Measurements from ENCODE around the gene TAAR9. TPM values are rescaled to one million over a fixed set of nuclear protein-coding genes. Genes with fewer than 3 reads are reported as not detected.

TAAR9 gene
- total RNA-seq, 2 experiments from 2014 or later, result not detected

DNA sequence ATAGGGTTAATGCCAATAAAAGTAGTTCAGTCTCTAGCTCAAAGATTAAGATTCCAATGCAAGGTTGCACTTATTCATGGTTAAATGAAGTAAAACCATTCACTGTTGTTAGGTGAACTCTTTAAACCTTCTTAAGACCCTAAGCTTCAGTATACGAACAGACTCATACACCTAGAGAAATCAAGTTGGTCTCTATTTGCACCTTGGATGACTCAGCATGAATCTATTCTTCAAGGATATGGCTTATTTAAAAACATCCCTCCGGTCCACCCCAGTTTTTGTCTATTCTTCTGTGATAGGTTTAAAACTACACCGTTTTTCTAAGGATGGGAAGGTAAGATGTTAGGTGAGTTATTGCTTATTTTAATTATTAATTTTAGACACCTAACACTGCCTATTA, 932 bp upstream of the TAAR9 start:
- TF ChIP-seq, protein P1, sequence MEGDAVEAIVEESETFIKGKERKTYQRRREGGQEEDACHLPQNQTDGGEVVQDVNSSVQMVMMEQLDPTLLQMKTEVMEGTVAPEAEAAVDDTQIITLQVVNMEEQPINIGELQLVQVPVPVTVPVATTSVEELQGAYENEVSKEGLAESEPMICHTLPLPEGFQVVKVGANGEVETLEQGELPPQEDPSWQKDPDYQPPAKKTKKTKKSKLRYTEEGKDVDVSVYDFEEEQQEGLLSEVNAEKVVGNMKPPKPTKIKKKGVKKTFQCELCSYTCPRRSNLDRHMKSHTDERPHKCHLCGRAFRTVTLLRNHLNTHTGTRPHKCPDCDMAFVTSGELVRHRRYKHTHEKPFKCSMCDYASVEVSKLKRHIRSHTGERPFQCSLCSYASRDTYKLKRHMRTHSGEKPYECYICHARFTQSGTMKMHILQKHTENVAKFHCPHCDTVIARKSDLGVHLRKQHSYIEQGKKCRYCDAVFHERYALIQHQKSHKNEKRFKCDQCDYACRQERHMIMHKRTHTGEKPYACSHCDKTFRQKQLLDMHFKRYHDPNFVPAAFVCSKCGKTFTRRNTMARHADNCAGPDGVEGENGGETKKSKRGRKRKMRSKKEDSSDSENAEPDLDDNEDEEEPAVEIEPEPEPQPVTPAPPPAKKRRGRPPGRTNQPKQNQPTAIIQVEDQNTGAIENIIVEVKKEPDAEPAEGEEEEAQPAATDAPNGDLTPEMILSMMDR (conservative IDR thresholded peaks at IDR 0.05; ENCODE audit: low read length), result no peak
- no peak for TF ChIP-seq EZH2phosphoT487 (IDR thresholded peaks at IDR 0.05; ENCODE audit: borderline replicate concordance, low read depth, low read length)
- H3K27ac ChIP-seq (ENCODE audit: low read depth, low read length, poor library complexity, severe bottlenecking), result no peak overlapping the region
- intact Hi-C loops (cut with micrococcal nuclease; ENCODE audit: unreplicated experiment), result no loop called here
- no peak overlapping the region for H3K4me2 ChIP-seq (ENCODE audit: low read length)
- H3K4me3 ChIP-seq (ENCODE audit: low read depth, low read length, poor library complexity, severe bottlenecking), result no peak overlapping the region
- no peaks in the 10 kb centered on the region for H3K36me3 ChIP-seq (ENCODE audit: insufficient read depth, low read length)
- peaks cover 8% of the 10 kb centered on the region; the same call in 1 of the 2 replicates for H3K9me3 ChIP-seq (ENCODE audit: low read length)
- no peaks in the 10 kb centered on the region for H3K4me1 ChIP-seq (ENCODE audit: insufficient read depth, low read length, poor library complexity, severe bottlenecking)
- H2AFZ ChIP-seq (ENCODE audit: low read length), result no peak overlapping the region
- no peak for DNase-seq (ENCODE audit: low spot score)
- BruUV-seq (replicated peaks), result no TSS peak
- POLR2A ChIA-PET, result interaction anchor here (1.1 kb wide), 1 partner anchor 294 kb away, joined by 3 read pairs; no protein-coding TSS in a partner anchor
- no peaks in the 10 kb centered on the region for H4K20me1 ChIP-seq (ENCODE audit: insufficient read depth, low read length)
- no peaks in the 10 kb centered on the region for H3K79me2 ChIP-seq (ENCODE audit: insufficient read depth, low read depth, low read length)
- no peaks in the 10 kb centered on the region for H3K9me2 ChIP-seq (ENCODE audit: insufficient read depth, low read length)
- CTCF ChIA-PET (ENCODE audit: unreplicated experiment), result no interaction called here

DNA sequence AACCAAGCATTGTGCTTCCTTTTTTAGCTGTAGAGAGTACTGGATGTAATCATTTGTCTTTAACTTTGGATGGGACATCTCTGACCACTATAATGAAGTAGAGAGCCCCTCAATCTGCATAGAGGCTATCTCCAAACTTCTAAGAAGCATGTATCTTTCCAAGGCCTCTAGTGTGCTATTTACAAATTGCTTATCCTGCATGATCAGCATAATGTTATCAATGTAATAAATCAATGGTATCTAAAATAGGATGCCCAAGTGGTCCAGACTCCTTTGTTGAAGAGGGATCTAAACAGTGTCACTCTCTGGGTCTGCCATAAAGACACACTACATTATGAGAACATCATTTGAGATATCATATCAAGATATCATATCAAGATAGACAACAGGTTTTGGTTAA, 6.7 kb downstream of the TAAR9 start:
- Histone ChIP-seq H3K9me2 (ENCODE audit: insufficient read depth, low read length) (no peaks in the 10 kb centered on the region), H3K4me3 (ENCODE audit: low read depth, low read length, poor library complexity, severe bottlenecking) (no peak overlapping the region), H3K79me2 (ENCODE audit: insufficient read depth, low read depth, low read length) (no peaks in the 10 kb centered on the region), H3K27ac (ENCODE audit: low read depth, low read length, poor library complexity, severe bottlenecking) (no peak overlapping the region), H4K20me1 (ENCODE audit: insufficient read depth, low read length) (no peaks in the 10 kb centered on the region), H3K9me3 (ENCODE audit: low read length) (no peaks in the 10 kb centered on the region), H3K4me2 (ENCODE audit: low read length) (no peak overlapping the region), H2AFZ (ENCODE audit: low read length) (no peak overlapping the region), H3K36me3 (ENCODE audit: insufficient read depth, low read length) (no peaks in the 10 kb centered on the region), H3K4me1 (ENCODE audit: insufficient read depth, low read length, poor library complexity, severe bottlenecking) (no peaks in the 10 kb centered on the region)
- ChIA-PET POLR2A (interaction anchor here (1.3 to 2.4 kb wide), 2 partner anchors 8 to 90 kb away, joined by 3 to 11 read pairs; partner anchors contain the start of gene TAAR8), CTCF (ENCODE audit: unreplicated experiment) (no interaction called here)
- no peak for DNase-seq (ENCODE audit: low spot score)
- intact Hi-C loops (cut with micrococcal nuclease; ENCODE audit: unreplicated experiment), result no loop called here
- BruUV-seq (replicated peaks), result no TSS peak
- no peak for TF ChIP-seq EZH2phosphoT487 (IDR thresholded peaks at IDR 0.05; ENCODE audit: borderline replicate concordance, low read depth, low read length)
- TF ChIP-seq, protein P1 (conservative IDR thresholded peaks at IDR 0.05; ENCODE audit: low read length), result no peak

- H3K4me1 ChIP-seq (ENCODE audit: insufficient read depth, low read length, poor library complexity, severe bottlenecking), result no peaks in the 10 kb centered on the region
- BruUV-seq (replicated peaks), result no TSS peak
- H3K9me3 ChIP-seq (ENCODE audit: low read length), result no peaks in the 10 kb centered on the region
- H3K9me2 ChIP-seq (ENCODE audit: insufficient read depth, low read length), result no peaks in the 10 kb centered on the region
- H3K27ac ChIP-seq (ENCODE audit: low read depth, low read length, poor library complexity, severe bottlenecking), result no peak overlapping the region
- H3K36me3 ChIP-seq (ENCODE audit: insufficient read depth, low read length), result no peaks in the 10 kb centered on the region
- no peak for DNase-seq (ENCODE audit: low spot score)
- no peak overlapping the region for H2AFZ ChIP-seq (ENCODE audit: low read length)
- no peak for TF ChIP-seq EZH2phosphoT487 (IDR thresholded peaks at IDR 0.05; ENCODE audit: borderline replicate concordance, low read depth, low read length)
- TF ChIP-seq, protein P1 (conservative IDR thresholded peaks at IDR 0.05; ENCODE audit: low read length), result no peak
- no peak overlapping the region for H3K4me2 ChIP-seq (ENCODE audit: low read length)
- intact Hi-C loops (cut with micrococcal nuclease; ENCODE audit: unreplicated experiment), result no loop called here
- H3K4me3 ChIP-seq (ENCODE audit: low read depth, low read length, poor library complexity, severe bottlenecking), result no peak overlapping the region
- CTCF ChIA-PET (ENCODE audit: unreplicated experiment), result no interaction called here
- POLR2A ChIA-PET, result no interaction called here
- no peaks in the 10 kb centered on the region for H3K79me2 ChIP-seq (ENCODE audit: insufficient read depth, low read depth, low read length)
- H4K20me1 ChIP-seq (ENCODE audit: insufficient read depth, low read length), result no peaks in the 10 kb centered on the region
Measured at GRCh38 chr6:132548746-132549463, 10.8 kb downstream of the TAAR9 start.

All from OCI-LY7 (cell line).